HuH-7 (cell line): Measurements from ENCODE around the gene NPPB.

Experiments
- DNase-seq: peaks from one replicate; pipeline ENCODE4 v3.0.0; 2011; ENCODE audit warnings: low spot score

The NPPB gene

DNA sequence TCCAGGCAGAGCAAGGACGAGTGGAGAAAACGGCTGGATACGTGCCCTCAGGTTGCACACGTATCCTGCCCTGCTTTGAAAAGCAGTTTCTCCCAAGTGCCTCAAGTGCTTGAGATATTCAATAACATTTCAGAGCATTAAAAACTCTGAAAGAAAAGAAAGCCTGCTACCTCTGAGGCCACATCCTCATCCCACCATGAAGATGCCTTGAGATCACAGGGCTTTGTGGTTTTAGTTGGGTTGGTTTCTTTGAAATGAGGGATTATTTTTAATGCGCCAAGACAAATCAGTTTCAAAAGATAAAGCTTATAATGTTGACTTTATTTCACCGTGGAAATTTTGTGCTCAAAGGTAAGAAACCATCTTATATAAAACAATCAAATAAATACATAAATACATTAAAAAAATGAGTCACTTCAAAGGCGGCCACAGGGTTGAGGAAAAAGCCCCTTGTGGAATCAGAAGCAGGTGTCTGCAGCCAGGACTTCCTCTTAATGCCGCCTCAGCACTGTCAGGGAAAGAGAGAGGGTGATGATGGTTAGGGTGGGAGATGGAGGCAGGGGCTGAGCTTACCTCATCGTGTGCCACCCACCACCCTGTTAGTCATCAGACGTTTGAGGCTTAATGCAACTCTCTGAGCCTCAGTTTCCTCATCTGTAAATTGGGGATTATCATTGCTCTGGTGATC, 1.4 kb downstream of the NPPB start:
- no peak for DNase-seq

DNA sequence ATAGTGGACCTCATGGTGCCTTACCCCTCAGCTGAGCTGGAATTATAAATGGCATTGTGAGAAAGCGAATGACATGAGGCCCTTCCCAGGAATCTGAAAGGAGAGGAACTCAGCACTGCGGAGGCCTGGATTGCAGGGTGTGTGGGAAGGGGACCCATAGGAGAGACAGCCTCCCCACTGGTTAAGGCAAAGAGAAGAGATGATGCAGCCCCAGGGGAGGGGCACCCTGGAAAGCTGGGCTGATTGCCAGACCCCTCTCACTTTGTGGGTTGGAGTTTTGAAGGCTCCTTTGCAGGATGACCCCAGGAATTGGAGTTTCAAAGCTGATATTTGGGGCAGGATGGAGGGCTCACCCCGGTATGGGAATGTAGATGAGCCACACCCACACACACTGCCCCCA, 2.0 kb downstream of the NPPB start:
- DNase-seq, result no peak

DNA sequence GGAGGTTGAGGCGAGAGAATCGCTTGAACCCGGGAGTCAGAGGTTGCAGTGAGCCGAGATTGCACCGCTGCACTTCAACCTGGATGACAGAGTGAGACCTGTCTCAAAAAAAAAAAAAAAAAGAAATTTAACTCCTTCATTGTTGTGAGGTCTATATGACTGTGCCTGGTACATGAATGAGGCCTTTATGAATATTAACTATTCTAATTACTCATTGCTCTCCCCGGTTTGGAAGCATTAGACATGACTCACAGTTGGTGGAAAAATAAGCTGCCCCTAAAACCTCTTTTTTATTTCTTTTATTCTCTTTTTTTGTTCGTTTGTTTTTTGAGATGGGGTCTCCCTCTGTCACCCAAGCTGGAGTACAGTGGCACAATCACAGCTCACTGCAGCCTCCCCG, 3.3 kb downstream of the NPPB start:
- DNase-seq, result no peak

DNA sequence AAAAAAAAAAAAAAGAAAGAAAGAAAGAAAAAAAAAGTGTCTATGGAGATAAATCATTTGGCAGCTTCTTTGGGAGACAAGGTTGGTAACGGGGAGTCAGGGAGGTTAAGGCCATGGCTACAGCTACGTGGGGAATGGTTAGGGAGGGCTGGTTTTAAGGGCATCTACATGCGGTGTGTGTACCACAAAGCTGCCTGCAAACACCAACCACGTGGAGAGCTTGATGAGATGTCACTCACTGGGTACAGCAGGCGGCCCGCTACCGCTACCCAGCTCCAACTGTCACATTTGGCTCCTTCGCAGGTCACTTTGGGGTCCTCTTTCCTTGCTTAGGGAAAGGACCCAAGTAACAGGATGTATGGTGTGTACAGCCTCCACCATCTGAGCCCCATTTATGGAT, 4.2 kb downstream of the NPPB start:
- no peak for DNase-seq

DNA sequence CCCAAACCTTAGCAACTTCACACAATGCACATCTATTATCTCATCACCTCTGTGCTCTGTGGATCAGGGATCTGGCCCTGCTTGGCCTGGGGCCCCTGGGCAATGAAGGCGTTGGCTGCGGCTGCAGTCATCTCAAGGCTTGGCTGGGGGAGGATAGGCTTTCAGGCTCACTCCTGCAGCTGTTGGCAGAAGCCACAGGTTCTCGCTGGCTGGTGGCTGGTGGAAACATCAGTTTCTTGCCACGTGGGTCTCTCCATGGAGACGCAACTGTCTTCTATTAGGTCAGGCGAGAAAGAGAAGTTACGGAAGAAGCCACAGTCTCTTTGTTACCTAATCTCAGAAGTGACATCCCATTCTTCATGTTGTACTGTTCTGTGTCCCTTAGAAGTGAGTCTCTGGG, 7.6 kb downstream of the NPPB start:
- no peak for DNase-seq

DNA sequence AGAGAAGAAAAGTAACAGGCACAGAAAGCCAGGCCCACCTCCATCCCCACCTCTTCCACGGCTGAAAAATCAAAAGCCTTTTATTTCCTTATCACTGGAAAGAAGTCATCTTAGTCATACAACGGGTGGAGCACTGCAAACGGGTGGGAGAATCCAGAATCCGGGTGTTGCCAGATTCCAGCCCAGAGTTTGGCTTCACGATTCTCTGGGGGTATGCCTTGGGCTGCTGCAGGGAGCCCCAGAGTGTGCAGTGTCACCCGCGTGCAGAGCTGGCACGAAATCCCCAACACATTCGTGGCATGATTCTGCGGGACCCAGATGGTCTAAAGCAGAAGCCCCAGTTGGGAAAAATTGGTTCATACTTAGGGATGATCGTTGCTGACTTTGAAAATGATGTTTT, 8.6 kb downstream of the NPPB start:
- no peak for DNase-seq

DNA sequence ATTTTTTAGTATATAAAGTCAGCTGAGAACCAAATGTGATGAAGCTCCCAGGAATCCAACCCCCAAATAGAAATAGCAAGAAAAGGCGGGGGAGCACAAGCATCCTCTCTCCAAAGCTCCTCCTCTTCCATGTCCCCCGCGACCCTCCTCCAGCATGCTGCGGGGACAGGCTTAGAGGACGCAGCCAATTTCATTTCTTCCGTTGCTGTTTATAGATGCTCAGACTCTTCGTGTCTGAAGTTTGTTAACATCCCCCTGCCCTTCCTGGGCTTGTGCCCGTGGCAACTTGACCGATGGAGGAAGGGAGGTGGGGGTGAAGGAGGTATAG, 10.4 kb downstream of the NPPB start:
- DNase-seq, result no peak

- no peak for DNase-seq
These were observed 10.9 kb downstream of the NPPB start, which contains the start of gene NPPA for GRCh38 chr1:11847667-11848372. Gene NPPA (minus strand): TSS chr1:11847783. CDS start chr1:11847684, 99 bp downstream.

GRCh38 chr1:11845641-11846335, 13.0 kb downstream of the NPPB start:
- DNase-seq, result peak; percentile 26

DNA sequence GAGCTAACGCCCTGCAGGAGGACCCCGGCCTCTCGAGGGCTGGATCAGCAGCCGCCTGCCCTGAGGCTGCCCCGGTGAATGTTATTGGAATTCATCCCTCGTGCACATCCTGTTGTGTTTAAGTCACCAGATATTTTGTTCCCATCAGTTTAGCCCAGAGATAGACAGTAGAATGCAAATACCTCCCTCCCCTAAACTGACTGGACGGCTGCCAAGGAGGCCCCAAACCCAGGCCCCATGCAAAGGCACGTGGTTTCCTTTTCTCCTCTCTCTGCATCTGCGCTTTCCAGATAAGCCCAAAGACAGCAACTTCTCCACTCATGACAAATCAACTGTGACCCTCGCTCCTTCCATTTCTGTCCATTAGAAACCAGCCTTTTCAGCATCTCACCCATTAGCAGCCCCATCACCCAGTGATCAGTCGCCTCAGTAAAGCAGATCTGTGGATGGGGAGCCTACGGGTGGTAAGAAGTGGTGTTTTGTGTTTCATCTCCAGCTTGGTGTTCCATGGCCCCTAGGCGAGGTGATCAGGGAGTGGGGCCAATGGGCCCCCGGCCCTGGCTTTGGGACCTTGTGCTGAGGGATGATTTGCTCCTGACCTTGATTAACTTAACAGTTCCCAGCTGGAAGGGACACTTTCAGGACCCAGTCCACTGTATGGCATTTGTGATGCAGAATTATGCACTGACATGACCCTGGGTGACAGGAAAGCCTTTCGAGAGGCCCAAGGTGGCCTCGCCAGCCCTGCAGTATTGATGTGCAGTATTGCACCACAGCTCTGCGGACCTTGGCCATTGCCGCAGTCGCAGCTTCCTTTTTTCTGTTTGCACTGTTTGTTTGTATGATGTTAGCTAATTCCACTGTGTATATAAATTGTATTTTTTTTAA, 16.3 kb downstream of the NPPB start:
- peak; percentile 83 for DNase-seq

DNA sequence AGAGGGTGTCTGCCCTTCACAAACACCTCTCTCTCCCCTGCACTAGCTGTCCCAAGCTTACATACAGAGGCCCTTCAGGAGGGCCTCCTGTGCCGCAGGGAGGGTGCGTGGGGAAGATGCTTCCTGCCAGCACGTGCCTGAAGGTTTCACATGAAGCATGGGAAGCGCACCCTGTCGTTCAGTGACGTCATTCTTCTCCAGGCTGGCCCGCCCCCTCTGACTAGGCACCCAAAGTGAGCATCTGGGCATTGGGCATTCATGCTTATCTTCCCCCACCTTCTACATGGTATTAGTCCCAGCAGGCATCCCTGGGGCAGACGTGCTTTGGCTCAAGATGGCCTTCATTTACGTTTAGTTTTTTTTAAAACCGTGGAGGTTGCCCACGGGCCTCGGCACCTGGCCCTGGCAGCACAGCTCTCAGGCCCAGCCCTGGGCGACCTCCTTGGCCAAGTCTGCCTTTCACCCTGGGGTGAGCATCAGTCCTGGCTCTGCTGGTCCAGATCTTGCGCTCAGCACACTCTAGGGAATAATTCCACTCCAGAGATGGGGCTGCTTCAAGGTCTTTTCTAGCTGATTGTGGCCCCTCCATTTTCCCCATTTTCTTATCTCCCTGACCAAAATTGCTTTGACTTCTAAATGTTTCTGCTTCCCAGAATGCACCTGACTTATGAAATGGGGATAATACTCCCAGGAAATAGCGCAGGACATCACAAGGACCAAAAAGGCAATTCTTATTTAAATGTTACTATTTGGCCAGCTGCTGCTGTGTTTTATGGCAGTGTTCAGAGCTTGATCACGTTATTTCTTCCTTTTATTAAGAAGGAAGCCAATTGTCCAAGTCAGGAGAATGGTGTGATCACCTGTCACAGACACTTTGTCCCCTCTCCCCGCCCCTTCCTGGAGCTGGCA, 17.2 kb downstream of the NPPB start:
- no peak for DNase-seq

- no peak for DNase-seq
These were observed 18.7 kb downstream of the NPPB start for GRCh38 chr1:11839727-11840705.

DNA sequence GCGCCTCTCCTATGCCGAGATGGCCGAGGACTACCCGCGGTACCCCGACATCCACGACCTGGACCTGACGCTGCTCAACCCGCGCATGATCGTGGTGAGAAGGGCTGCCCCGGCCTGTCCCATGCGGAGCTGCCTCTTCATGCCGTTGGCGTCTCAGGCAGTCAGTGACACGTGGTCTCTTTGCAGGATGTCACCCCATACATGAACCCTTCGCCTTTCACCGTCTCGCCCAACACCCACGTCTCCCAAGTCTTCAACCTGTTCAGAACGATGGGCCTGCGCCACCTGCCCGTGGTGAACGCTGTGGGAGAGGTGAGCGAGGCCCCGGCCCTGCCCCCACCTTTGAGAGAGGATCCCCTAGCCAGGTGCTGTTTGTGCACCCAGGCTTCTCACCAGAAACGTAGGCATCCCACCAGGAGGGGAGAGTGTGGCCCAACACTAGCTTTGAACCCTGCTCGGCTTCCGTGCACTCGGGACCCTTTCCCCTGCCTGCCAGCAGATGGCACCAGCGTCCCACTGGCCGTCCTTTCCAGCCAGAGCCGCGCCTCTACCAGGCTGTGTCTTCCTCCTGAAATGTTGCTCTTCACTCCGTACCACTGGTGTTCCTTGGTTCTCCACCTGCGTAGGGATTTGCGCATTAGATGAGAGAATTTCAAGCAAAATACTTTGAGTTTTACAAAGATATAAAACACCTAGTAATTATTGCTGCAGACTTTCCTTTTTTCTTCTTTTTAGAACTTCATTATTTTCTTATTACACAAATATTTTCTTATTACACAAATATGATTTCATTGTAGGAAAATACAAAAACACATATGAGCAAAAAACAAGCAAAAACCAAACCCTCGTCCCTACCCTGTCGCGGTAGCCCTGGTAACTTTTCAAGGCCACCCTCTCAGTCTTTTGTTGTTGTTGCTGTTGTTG, 20.1 kb downstream of the NPPB start:
- DNase-seq, result peak; percentile 92

DNA sequence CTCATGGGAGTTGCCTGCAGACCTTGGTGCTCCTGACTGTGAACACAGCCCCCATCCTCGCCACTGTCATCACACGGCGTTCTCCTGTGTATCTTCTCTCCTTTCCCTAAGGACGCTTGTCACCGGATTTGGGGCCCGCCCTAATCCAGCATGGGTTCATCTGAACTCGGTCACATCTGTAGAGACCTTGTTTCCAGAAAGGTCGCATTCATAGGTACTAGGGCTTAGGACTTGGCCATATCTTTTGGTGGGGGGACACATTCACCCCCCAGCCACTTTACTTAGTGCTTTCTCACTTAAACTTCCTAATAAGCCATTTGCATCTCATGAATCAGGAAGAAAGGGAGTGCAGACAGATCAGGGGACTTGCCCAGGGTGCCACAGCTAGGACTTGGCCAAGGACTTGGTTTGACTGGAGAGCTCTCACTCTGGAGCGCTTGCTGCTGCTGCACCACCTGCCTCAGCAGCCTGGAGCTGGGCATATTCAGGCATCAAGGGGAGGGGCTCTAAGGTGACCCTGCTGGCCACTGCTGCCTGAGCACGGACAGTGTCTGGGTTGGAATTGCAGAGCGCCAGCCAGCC, 20.9 kb downstream of the NPPB start:
- no peak for DNase-seq

DNA sequence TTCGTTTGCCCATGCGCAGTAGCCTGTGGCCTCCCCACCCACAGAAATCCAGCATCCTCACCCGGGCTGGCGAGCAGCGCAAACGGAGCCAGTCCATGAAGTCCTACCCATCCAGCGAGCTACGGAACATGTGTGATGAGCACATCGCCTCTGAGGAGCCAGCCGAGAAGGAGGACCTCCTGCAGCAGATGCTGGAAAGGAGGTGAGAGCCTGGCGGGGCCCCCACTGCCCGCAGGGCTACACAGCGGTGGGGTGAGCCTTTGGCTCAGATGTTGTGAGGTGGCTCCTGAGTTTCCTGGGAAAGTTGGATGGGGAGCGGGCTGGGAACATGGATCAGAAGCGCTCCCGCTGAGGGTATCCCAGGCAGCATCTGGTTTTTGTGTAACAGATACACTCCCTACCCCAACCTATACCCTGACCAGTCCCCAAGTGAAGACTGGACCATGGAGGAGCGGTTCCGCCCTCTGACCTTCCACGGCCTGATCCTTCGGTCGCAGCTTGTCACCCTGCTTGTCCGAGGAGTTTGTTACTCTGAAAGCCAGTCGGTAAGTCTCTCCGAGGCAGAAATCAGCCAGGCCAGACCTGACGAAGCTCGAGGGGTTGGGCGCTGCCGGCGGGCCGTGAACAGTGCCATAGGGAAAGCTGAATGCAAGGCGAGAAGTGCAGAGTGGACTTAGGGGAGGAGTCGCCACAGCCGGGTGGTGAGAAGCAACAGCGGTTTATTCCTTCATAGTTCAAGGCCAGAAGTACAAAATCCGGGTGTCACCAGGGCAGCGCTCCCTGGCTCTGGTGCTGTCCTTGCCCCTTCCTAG, 21.6 kb downstream of the NPPB start:
- DNase-seq, result no peak

DNA sequence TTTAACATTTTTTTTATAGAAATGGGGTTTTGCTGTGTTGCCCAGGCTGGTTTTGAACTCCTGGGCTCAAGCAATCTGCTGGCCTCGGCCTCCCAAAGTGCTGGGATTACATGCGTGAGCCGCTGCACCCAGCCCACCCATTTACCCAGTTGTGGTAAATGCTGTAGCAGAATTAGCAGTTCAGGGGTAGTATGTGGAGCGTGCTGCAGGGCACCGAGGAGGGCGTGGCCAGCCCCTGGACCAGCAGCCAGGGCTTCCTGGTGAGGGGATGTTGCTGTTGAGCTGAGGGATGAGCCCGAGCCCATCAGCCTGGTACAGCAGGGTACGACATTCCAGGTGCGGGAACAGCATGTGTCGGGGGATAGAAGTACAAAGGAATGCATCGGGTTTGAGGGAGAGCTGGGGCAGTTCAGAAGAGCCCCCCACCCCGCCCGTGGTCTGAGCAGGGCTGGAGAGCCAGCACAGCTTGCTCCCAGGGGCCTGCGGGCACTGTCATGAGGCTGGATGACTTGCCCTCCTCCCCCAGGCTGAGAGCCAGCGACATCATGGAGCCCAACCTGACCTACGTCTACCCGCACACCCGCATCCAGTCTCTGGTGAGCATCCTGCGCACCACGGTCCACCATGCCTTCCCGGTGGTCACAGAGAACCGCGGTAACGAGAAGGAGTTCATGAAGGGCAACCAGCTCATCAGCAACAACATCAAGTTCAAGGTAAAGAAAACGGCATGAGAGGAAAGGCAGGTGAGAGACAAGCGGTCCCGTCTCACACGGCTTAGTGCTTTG, 23.1 kb downstream of the NPPB start:
- DNase-seq, result no peak

DNA sequence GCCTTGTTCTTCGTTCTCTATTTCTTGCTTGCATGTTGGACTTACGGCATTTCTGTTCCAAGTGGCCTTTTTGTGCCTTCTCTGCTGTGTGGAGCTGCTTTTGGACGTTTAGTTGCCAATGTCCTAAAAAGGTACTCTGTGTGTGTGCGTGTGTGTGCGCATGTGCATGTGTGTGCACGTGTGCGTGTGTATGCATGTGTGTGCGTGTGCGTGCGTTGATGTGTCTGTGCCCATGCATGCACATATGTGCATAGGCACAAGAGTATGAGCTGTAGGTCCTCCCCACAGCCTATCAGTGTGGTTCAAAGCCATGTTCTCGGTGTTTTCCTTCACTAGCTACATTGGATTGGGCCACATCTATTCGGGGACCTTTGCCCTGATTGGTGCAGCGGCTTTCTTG, 24.8 kb downstream of the NPPB start:
- DNase-seq, result no peak
